OCI-LY1 (cell line): Measurements from ENCODE around the gene CRACDL.
"Not testable (repeated sequence)": the region's sequence is repeated elsewhere in the genome, so short reads cannot be mapped to it uniquely, and the experiment has no call there.

Source experiments
- EZH2 ChIP-seq: fragments of 200-600 bp; sonication (generic), shearing (Covaris generic); IDR thresholded peaks from 2 replicates; pipeline ENCODE4 v1.8.0; 2017; ENCODE audit warnings: borderline replicate concordance, mixed run types, mild to moderate bottlenecking, antibody characterized with exemption, low read length, moderate library complexity, mixed read lengths
- TF ChIP-seq, protein P1 (sequence below): fragments of 200-600 bp; sonication (generic), shearing (Covaris generic); IDR thresholded peaks from 2 replicates; pipeline ENCODE4 v1.5.1; 2017; ENCODE audit warnings: mild to moderate bottlenecking, antibody characterized with exemption, low read length, moderate library complexity, mixed read lengths

DNA sequence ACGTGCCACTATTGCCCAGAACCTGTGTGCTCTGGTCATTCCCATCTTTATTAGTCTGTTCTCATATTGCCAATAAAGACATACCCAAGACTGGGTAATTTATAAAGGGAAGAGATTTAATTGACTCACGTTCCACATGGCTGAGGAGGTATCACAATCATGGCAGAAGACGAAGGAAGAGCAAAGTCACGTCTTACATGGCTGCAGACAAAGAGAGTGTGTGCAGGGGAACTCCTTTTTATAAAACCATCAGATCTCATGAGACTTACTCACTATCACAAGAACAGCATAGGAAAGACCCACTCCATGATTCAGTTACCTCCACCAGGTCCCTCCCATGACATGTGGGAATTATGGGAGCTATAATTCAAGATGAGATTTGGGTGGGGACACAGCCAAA, 183.3 kb downstream of the CRACDL start:
- TF ChIP-seq EZH2 = not testable (repeated sequence)
- TF ChIP-seq, protein P1, sequence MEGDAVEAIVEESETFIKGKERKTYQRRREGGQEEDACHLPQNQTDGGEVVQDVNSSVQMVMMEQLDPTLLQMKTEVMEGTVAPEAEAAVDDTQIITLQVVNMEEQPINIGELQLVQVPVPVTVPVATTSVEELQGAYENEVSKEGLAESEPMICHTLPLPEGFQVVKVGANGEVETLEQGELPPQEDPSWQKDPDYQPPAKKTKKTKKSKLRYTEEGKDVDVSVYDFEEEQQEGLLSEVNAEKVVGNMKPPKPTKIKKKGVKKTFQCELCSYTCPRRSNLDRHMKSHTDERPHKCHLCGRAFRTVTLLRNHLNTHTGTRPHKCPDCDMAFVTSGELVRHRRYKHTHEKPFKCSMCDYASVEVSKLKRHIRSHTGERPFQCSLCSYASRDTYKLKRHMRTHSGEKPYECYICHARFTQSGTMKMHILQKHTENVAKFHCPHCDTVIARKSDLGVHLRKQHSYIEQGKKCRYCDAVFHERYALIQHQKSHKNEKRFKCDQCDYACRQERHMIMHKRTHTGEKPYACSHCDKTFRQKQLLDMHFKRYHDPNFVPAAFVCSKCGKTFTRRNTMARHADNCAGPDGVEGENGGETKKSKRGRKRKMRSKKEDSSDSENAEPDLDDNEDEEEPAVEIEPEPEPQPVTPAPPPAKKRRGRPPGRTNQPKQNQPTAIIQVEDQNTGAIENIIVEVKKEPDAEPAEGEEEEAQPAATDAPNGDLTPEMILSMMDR = not testable (repeated sequence)
